ENCODE results near the gene PARP15. TPM values are rescaled to one million over a fixed set of nuclear protein-coding genes. Genes with fewer than 3 reads are reported as not detected.
A peak's percentile ranks its signal among the peaks of the same experiment; 100 is the strongest.

PARP15 gene
- 10 to 100 TPM in 2 of 3 donors, 1 to 10 TPM in 1; 9.4 to 17.0 (median 14.1) TPM for polyA plus RNA-seq

GRCh38 chr3:122577409-122578031 is at the start of gene PARP15:
Gene PARP15 (plus strand): TSS chr3:122577650. CDS start chr3:122577668, 18 bp downstream.
- peaks cover 0 to 3% (median 2%) of the 10 kb centered on the region in 3 donors for H3K27me3 Mint-ChIP-seq (ENCODE audit: low read depth in 3 of 3)
- H3K4me1 Mint-ChIP-seq: peaks cover 67 to 90% of the 10 kb centered on the region in 2 donors
- peak; percentile 42 to 49 (median 48) for DNase-seq
- peaks cover under 1 to 12% (median 11%) of the 10 kb centered on the region in 6 donors for H3K9me3 Mint-ChIP-seq
- H3K36me3 Mint-ChIP-seq: peaks cover 16 to 28% (median 24%) of the 10 kb centered on the region in 3 donors
- H3K27ac Mint-ChIP-seq: peak within 1 kb of the TSS; percentile 96 to 99 (median 98)
- peak within 1 kb of the TSS; percentile 99 to 100 (median 99) for H3K4me3 Mint-ChIP-seq

GRCh38 chr3:122530164-122530563 is 47.3 kb upstream of the PARP15 start:
- no peak overlapping the region for H3K4me3 Mint-ChIP-seq
- H3K27ac Mint-ChIP-seq: peak overlapping the region in 2 of 6 donors; percentile 14 to 29
- no peaks in the 10 kb centered on the region for H3K9me3 Mint-ChIP-seq
- no peak for DNase-seq
- H3K27me3 Mint-ChIP-seq (ENCODE audit: low read depth in 3 of 3): no peaks in the 10 kb centered on the region
- no peaks in the 10 kb centered on the region for H3K4me1 Mint-ChIP-seq
- H3K36me3 Mint-ChIP-seq: peaks cover 19 to 59% (median 24%) of the 10 kb centered on the region in 3 donors

DNA sequence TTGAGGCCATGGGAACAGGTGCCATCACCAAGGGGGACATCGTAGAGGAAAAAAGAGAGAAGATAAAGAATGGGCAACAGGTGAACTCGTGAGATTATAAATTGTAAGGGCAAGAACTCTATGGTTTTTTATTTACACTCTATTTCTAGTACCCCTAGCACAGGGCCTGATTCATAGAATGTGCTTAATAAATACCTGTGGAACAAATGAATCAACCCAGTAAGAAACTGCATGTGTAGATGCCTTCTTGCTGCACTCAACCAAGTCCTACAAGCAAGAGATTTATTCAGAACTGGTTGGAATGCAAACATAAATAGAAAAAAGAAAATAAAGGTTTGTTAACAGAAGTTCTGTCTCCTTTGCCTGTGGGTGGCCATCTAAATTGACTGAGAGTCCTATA is 44.0 kb upstream of the PARP15 start:
- no peak overlapping the region for H3K4me3 Mint-ChIP-seq
- no peak for DNase-seq
- peaks cover 0 to 10% of the 10 kb centered on the region in 2 donors for H3K4me1 Mint-ChIP-seq
- no peak overlapping the region for H3K27ac Mint-ChIP-seq
- no peaks in the 10 kb centered on the region for H3K9me3 Mint-ChIP-seq
- no peaks in the 10 kb centered on the region for H3K27me3 Mint-ChIP-seq (ENCODE audit: low read depth in 3 of 3)
- peaks cover 33 to 57% (median 33%) of the 10 kb centered on the region in 3 donors for H3K36me3 Mint-ChIP-seq

DNA sequence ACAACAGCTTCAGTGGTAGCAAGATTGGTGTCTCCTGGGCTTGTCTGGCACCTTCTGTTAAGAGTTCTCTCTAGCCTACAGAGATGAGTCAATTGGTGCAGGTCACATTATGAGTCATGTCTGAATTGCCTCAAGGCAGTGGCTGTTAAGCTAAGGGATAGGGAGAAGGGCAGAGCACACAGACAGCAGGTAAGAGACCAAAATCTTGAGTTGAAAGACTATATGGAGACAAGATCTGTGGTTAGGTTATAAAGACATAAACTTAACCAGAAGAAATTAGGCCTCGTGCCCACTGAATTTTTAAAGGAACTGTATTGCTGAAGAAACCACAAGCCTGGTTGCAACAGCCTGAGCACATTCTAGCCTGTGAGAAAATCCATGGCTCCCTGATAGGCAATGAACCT is 43.5 kb upstream of the PARP15 start:
- DNase-seq: no peak
- H3K4me1 Mint-ChIP-seq: peaks cover 0 to 14% of the 10 kb centered on the region in 2 donors
- no peak overlapping the region for H3K4me3 Mint-ChIP-seq
- peak overlapping the region in 2 of 6 donors; percentile 23 to 47 for H3K27ac Mint-ChIP-seq
- no peaks in the 10 kb centered on the region for H3K9me3 Mint-ChIP-seq
- peaks cover 33 to 53% (median 36%) of the 10 kb centered on the region in 3 donors for H3K36me3 Mint-ChIP-seq
- H3K27me3 Mint-ChIP-seq (ENCODE audit: low read depth in 3 of 3): no peaks in the 10 kb centered on the region

DNA sequence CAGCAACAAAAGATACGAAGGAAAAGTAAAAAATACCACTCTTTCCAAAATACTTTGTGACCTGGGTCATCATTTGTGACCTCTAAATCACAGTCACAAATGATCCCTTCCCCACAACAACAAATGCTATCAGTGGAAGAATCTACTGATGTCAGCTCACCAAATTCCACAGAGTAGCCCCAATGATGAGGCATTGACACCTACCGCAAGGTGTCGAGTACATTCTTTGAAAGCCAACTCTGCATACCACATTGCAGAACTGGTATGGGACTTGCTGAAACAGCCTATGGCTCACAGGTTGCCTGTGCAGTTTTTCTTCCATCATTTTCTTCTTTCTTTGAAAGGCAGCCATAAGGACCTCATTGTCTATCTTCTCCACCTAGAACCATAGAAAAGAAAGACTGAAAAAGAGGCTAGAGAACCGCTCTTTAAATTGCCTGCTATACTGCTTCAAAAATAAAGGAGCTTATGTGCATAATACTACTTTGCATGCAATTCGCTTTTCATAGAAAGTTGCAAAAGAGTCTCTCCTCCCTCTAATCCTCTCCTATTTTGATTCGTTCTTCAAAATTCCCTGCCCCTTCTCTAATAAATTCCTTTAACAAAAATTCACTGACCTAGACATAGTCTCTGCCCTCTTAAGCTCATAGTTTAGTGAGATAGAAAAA is 41.4 kb upstream of the PARP15 start:
- no peak for DNase-seq
- no peak overlapping the region for H3K4me3 Mint-ChIP-seq
- no peaks in the 10 kb centered on the region for H3K27me3 Mint-ChIP-seq (ENCODE audit: low read depth in 3 of 3)
- peaks cover 6 to 19% of the 10 kb centered on the region in 2 donors for H3K4me1 Mint-ChIP-seq
- H3K9me3 Mint-ChIP-seq: no peaks in the 10 kb centered on the region
- H3K27ac Mint-ChIP-seq: peak overlapping the region in 2 of 6 donors; percentile 2 to 35
- H3K36me3 Mint-ChIP-seq: peaks cover 44 to 64% (median 47%) of the 10 kb centered on the region in 3 donors

DNA sequence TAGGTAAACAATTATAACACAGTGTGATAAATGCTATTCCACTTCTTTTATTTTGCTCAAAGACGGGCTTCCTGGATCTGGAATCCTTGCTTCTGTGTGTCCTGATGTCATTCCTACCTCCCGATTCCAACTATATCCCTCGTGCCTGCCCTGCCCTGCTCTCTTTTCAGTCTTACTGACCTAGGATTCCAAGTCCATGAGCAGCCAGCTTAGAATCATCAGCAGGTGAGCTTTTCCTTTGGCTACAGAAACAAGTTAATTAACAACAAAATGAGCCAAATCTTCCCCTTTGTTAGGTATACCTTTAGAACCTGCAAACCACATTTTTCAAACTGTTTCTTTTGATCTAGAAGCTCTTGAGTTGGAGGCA is 40.8 kb upstream of the PARP15 start:
- Mint-ChIP-seq H3K9me3 (no peaks in the 10 kb centered on the region), H3K4me1 (peaks cover 6 to 19% of the 10 kb centered on the region in 2 donors), H3K4me3 (no peak overlapping the region), H3K27me3 (ENCODE audit: low read depth in 3 of 3) (no peaks in the 10 kb centered on the region), H3K27ac (peak overlapping the region in 1 of 6 donors; percentile 2), H3K36me3 (peaks cover 44 to 63% (median 47%) of the 10 kb centered on the region in 3 donors)
- no peak for DNase-seq

- no peaks in the 10 kb centered on the region for H3K9me3 Mint-ChIP-seq
- H3K27me3 Mint-ChIP-seq (ENCODE audit: low read depth in 3 of 3): no peaks in the 10 kb centered on the region
These were observed 38.4 kb upstream of the PARP15 start for GRCh38 chr3:122538956-122539490.

DNA sequence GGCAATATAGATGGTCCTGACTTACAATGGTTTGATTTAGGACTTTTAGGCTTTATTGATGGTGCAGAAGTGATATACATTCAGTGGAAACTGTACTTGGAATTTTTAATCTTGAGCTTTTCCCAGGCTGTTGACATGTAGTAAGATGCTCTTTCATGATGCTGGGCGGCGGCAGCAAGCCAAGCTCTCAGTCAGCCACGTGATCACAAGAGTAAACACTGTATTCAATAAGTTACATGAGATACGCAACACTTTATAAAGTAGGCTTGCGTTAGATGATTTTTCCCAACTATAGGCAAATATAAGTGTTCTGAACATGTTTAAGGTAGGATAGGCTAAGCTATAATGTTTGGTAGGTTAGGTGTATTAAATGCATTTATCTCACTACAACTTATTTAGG is 31.3 kb upstream of the PARP15 start:
- Mint-ChIP-seq H3K36me3 (peaks cover 31 to 55% (median 38%) of the 10 kb centered on the region in 3 donors), H3K27me3 (ENCODE audit: low read depth in 3 of 3) (no peaks in the 10 kb centered on the region), H3K4me3 (no peak overlapping the region), H3K27ac (peak overlapping the region in 1 of 6 donors; percentile 37), H3K9me3 (no peaks in the 10 kb centered on the region), H3K4me1 (peaks cover 5 to 12% of the 10 kb centered on the region in 2 donors)
- no peak for DNase-seq

More at GRCh38 chr3:122538956-122539490, 38.4 kb upstream of the PARP15 start:
- peak overlapping the region in 2 of 6 donors; percentile 23 to 43 for H3K27ac Mint-ChIP-seq
- H3K36me3 Mint-ChIP-seq: peaks cover 32 to 51% (median 37%) of the 10 kb centered on the region in 3 donors
- peaks cover 6 to 19% of the 10 kb centered on the region in 2 donors for H3K4me1 Mint-ChIP-seq
- DNase-seq: no peak
- no peak overlapping the region for H3K4me3 Mint-ChIP-seq

GRCh38 chr3:122548076-122548475 is 29.4 kb upstream of the PARP15 start:
- no peak for DNase-seq
- H3K9me3 Mint-ChIP-seq: no peaks in the 10 kb centered on the region
- no peaks in the 10 kb centered on the region for H3K27me3 Mint-ChIP-seq (ENCODE audit: low read depth in 3 of 3)
- peaks cover 5 to 17% of the 10 kb centered on the region in 2 donors for H3K4me1 Mint-ChIP-seq
- no peak overlapping the region for H3K4me3 Mint-ChIP-seq
- H3K27ac Mint-ChIP-seq: peak overlapping the region in 2 of 6 donors; percentile 46 to 49
- peaks cover 36 to 58% (median 43%) of the 10 kb centered on the region in 3 donors for H3K36me3 Mint-ChIP-seq

- DNase-seq: no peak
- Mint-ChIP-seq H3K4me3 (no peak overlapping the region), H3K36me3 (peaks cover 39 to 60% (median 46%) of the 10 kb centered on the region in 3 donors), H3K4me1 (peaks cover 7 to 22% of the 10 kb centered on the region in 2 donors), H3K27me3 (ENCODE audit: low read depth in 3 of 3) (no peaks in the 10 kb centered on the region), H3K27ac (peak overlapping the region in 5 of 6 donors; percentile 46 to 76 (median 49)), H3K9me3 (no peaks in the 10 kb centered on the region)
These were observed 28.8 kb upstream of the PARP15 start for GRCh38 chr3:122548619-122549018.

GRCh38 chr3:122553171-122553570 is 24.3 kb upstream of the PARP15 start:
- no peak overlapping the region for H3K27ac Mint-ChIP-seq
- H3K9me3 Mint-ChIP-seq: no peaks in the 10 kb centered on the region
- H3K4me3 Mint-ChIP-seq: no peak overlapping the region
- H3K27me3 Mint-ChIP-seq (ENCODE audit: low read depth in 3 of 3): no peaks in the 10 kb centered on the region
- DNase-seq: no peak
- peaks cover 47 to 66% (median 56%) of the 10 kb centered on the region in 3 donors for H3K36me3 Mint-ChIP-seq
- peaks cover 13 to 33% of the 10 kb centered on the region in 2 donors for H3K4me1 Mint-ChIP-seq

GRCh38 chr3:122555275-122556071 is 22.0 kb upstream of the PARP15 start:
- peaks cover 0 to 1% (median 0%) of the 10 kb centered on the region in 3 donors for H3K27me3 Mint-ChIP-seq (ENCODE audit: low read depth in 3 of 3)
- no peaks in the 10 kb centered on the region for H3K9me3 Mint-ChIP-seq
- peaks cover 37 to 59% (median 45%) of the 10 kb centered on the region in 3 donors for H3K36me3 Mint-ChIP-seq
- peaks cover 13 to 42% of the 10 kb centered on the region in 2 donors for H3K4me1 Mint-ChIP-seq
- no peak for DNase-seq
- no peak overlapping the region for H3K4me3 Mint-ChIP-seq
- H3K27ac Mint-ChIP-seq: peak overlapping the region in 1 of 6 donors; percentile 64

GRCh38 chr3:122557356-122557755 is 20.1 kb upstream of the PARP15 start:
- Mint-ChIP-seq H3K27me3 (ENCODE audit: low read depth in 3 of 3) (peaks cover 0 to 3% (median 1%) of the 10 kb centered on the region in 3 donors), H3K4me1 (peaks cover 26 to 59% of the 10 kb centered on the region in 2 donors), H3K36me3 (peaks cover 28 to 51% (median 40%) of the 10 kb centered on the region in 3 donors), H3K27ac (no peak overlapping the region), H3K4me3 (no peak overlapping the region), H3K9me3 (no peaks in the 10 kb centered on the region)
- DNase-seq: no peak
